HFFc6 (cell line): ENCODE measurements around the gene OLIG3. TPM values are rescaled to one million over a fixed set of nuclear protein-coding genes. Genes with fewer than 3 reads are reported as not detected.
A peak's percentile ranks its signal among the peaks of the same experiment; 100 is the strongest.

Source experiments
- DNase-seq: peaks from one replicate; pipeline ENCODE4 v3.0.0-alpha.2; 2018
- H3K27ac Mint-ChIP-seq: 2 replicates; pipeline ENCODE4 v1.8.0; 2020; ENCODE audit warnings: mild to moderate bottlenecking, mixed read lengths
- H3K27me3 Mint-ChIP-seq: 2 replicates; pipeline ENCODE4 v1.8.0; 2021; ENCODE audit warnings: mild to moderate bottlenecking, moderate library complexity, mixed read lengths; ENCODE audit not compliant: insufficient read depth
- H3K36me3 Mint-ChIP-seq: 2 replicates; pipeline ENCODE4 v1.8.0; 2021; ENCODE audit warnings: low read depth, mixed read lengths
- H3K4me1 Mint-ChIP-seq: 2 replicates; pipeline ENCODE4 v1.8.0; 2020; ENCODE audit warnings: low read depth, mixed read lengths
- H3K4me3 Mint-ChIP-seq: 2 replicates; pipeline ENCODE4 v1.8.0; 2020; ENCODE audit warnings: mild to moderate bottlenecking, moderate library complexity, mixed read lengths
- H3K9me3 Mint-ChIP-seq: 2 replicates; pipeline ENCODE4 v1.8.0; 2020; ENCODE audit warnings: mild to moderate bottlenecking, mixed read lengths
- CTCF ChIP-seq: fragments of 200-600 bp; sonication (generic); IDR thresholded peaks from 2 replicates; pipeline ENCODE4 v1.5.0; 2021; ENCODE audit warnings: antibody characterized with exemption, mild to moderate bottlenecking
- total RNA-seq, 6 experiments: library from RNA; stranded (reverse); fragmentation: NEBNext Ultra II Directional; extraction: Animal tissue kit (Norgen Biotek cat#: 25700); gene quantifications; 2 replicates in 1 of 6; 3 replicates in 5 of 6; pipeline ENCODE4 v1.2.3, GENCODE V29; 2021

OLIG3 gene
- total RNA-seq, 6 experiments from 2014 or later = not detected

DNA sequence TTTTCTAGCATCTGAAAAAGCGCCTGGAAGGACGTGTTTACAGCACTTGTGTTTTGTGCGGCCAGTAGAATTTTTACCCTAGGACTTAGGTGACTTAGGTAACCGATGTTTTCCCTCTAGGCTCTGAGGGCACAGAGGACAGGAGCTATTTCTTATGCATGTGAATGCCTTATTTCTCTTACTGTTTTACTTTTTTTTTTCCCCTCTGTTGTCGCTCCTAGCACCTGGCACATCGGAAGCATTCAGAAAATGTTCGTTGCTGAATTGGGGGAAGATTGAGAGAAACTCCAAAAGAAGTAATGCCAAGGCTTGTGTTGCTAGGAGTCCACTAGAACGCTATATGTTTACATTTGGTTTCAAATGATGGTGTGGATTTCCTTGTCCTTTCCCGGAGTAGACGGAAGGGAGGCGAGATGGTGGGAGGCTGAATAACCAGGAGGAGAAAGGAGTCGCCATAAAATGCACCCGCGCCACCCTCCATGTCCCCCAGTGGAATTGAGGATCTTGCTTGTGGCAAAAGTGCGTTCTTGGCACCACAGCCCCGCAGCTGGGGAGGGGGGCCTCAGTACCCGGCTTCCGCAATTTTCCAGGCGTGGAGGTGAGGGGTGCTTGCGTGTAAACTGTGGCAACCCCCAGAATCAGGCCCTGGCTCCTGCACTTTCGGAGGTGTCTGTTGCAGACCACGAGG lies 6.9 kb downstream of the OLIG3 start:
- Mint-ChIP-seq H3K4me1 (no peaks in the 10 kb centered on the region), H3K27me3 (peaks cover 41% of the 10 kb centered on the region), H3K9me3 (no peaks in the 10 kb centered on the region; the same call in 1 of the 2 replicates), H3K4me3 (no peak overlapping the region), H3K27ac (no peak overlapping the region), H3K36me3 (peaks cover 4% of the 10 kb centered on the region; the same call in 1 of the 2 replicates)
- TF ChIP-seq CTCF = no peak
- no peak for DNase-seq

DNA sequence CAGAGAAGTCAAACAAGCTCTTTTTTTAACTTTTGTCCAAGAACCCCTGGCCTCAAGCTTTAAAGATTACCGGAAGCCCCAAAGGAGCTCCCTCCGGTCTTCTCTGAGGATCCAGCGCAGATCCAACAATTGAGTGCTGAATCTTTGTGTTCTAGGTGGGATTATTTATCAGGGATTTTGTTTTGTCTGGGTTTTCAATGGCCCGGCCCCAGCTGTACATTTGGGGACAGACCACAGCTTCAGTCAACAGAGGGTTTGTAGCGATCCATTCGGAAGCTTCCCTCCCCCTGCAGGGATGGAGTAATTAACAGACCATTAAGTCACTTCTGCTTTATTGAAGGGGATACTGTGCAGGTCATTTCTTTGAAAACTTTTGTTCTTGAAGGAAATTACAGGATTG lies 7.8 kb downstream of the OLIG3 start:
- no peaks in the 10 kb centered on the region for H3K4me1 Mint-ChIP-seq
- peaks cover 35% of the 10 kb centered on the region for H3K27me3 Mint-ChIP-seq
- TF ChIP-seq CTCF = no peak
- no peak overlapping the region for H3K27ac Mint-ChIP-seq
- peaks cover 4% of the 10 kb centered on the region; the same call in 1 of the 2 replicates for H3K36me3 Mint-ChIP-seq
- no peak for DNase-seq
- H3K9me3 Mint-ChIP-seq = no peaks in the 10 kb centered on the region
- H3K4me3 Mint-ChIP-seq = no peak overlapping the region

GRCh38 chr6:137480431-137480830 lies 13.8 kb downstream of the OLIG3 start:
- H3K27me3 Mint-ChIP-seq = peaks cover 5% of the 10 kb centered on the region; the same call in 1 of the 2 replicates
- H3K36me3 Mint-ChIP-seq = no peaks in the 10 kb centered on the region
- DNase-seq = no peak
- H3K4me3 Mint-ChIP-seq = no peak overlapping the region
- no peak for TF ChIP-seq CTCF
- H3K27ac Mint-ChIP-seq = no peak overlapping the region
- no peaks in the 10 kb centered on the region for H3K4me1 Mint-ChIP-seq
- no peaks in the 10 kb centered on the region for H3K9me3 Mint-ChIP-seq

DNA sequence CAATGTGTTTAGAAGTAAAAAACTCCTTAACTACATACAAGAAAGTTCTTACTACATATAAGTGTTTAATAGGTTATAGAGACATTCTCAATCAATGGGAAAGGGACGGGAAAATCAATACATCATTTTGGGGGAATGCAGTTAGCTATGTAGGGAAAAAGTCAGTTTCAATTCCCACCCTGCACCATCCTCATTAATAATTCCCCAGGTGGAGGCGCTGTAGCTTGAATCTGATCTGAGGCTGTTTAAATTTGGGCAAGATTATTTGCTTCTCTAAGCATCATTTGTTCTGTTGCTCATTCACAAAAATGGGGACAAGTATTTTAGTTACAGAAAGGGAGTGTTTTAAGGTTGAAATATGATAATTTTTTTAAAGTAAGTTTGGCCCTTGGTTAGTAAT lies 19.1 kb downstream of the OLIG3 start:
- no peak for DNase-seq
- H3K36me3 Mint-ChIP-seq = no peaks in the 10 kb centered on the region
- H3K4me1 Mint-ChIP-seq = no peaks in the 10 kb centered on the region
- H3K27me3 Mint-ChIP-seq = peaks cover 10% of the 10 kb centered on the region
- no peaks in the 10 kb centered on the region for H3K9me3 Mint-ChIP-seq
- H3K4me3 Mint-ChIP-seq = no peak overlapping the region
- H3K27ac Mint-ChIP-seq = no peak overlapping the region
- peak; percentile 17; the same call in 1 of the 2 replicates for TF ChIP-seq CTCF

- DNase-seq = no peak
- Mint-ChIP-seq H3K4me1 (no peaks in the 10 kb centered on the region), H3K27me3 (peaks cover 10% of the 10 kb centered on the region), H3K9me3 (no peaks in the 10 kb centered on the region; the same call in 1 of the 2 replicates), H3K36me3 (no peaks in the 10 kb centered on the region), H3K4me3 (no peak overlapping the region), H3K27ac (no peak overlapping the region)
- no peak for TF ChIP-seq CTCF
Measured at GRCh38 chr6:137473598-137473997, 20.6 kb downstream of the OLIG3 start.
